Stimulated activated CD8-positive, alpha-beta memory T cell treated with anti-CD3 and anti-CD28 coated beads, Interleukin-7, amount 100 ng/mL, for 1 hour (primary cell): ENCODE data around the gene MID1.

Experiments used
- DNase-seq, 2 donors: peaks; one replicate each; pipeline ENCODE4 v3.0.0-alpha.2; 2020; ENCODE audit warnings: low read depth in 2 of 2

The MID1 gene

GRCh38 chrX:10433296-10433965 is 187.0 kb downstream of the MID1 start:
- DNase-seq = no peak

- no peak for DNase-seq
These were observed 190.5 kb downstream of the MID1 start for GRCh38 chrX:10429908-10430307.

- DNase-seq = no peak
These were observed 193.1 kb downstream of the MID1 start for GRCh38 chrX:10427249-10427648.

GRCh38 chrX:10423716-10424115 is 196.7 kb downstream of the MID1 start:
- DNase-seq = no peak

GRCh38 chrX:10420134-10420533 is 200.3 kb downstream of the MID1 start:
- no peak for DNase-seq

GRCh38 chrX:10416424-10416823 is 204.0 kb downstream of the MID1 start:
- DNase-seq = no peak

- DNase-seq = no peak
These were observed 204.9 kb downstream of the MID1 start for GRCh38 chrX:10415306-10416001.

GRCh38 chrX:10414862-10415261 is 205.5 kb downstream of the MID1 start:
- no peak for DNase-seq

- no peak for DNase-seq
These were observed 206.1 kb downstream of the MID1 start for GRCh38 chrX:10414156-10414824.

GRCh38 chrX:10404436-10404835 is 215.9 kb downstream of the MID1 start:
- DNase-seq = no peak

- no peak for DNase-seq
These were observed 219.1 kb downstream of the MID1 start for GRCh38 chrX:10401239-10401638.

GRCh38 chrX:10399043-10399741 is 221.2 kb downstream of the MID1 start:
- DNase-seq = no peak

GRCh38 chrX:10398215-10398614 is 222.2 kb downstream of the MID1 start:
- DNase-seq = no peak

GRCh38 chrX:10397349-10397748 is 223.0 kb downstream of the MID1 start:
- no peak for DNase-seq

- DNase-seq = no peak
These were observed 224.7 kb downstream of the MID1 start for GRCh38 chrX:10395643-10396042.
